Caco-2 (cell line): Measurements from ENCODE around the gene SNRPD3. TPM values are rescaled to one million over a fixed set of nuclear protein-coding genes. Genes with fewer than 3 reads are reported as not detected.

Experiments used
- BruUV-seq: library from RNA; stranded (reverse); fragments of 400-500 nt; replicated peaks from 2 replicates; lab custom pipeline; 2021; lab: Mats Ljungman, UMichigan
- CTCF ChIA-PET: fragments of 300-600 bp; sonication (Branson Sonifier 250); formaldehyde crosslinking; loops from one replicate; lab custom pipeline; 2022; ENCODE audit warnings: antibody characterized with exemption; lab: Charles Lee
- POLR2A ChIA-PET: fragments of 300-600 bp; sonication (Branson Sonifier 250); formaldehyde crosslinking; loops from one replicate; lab custom pipeline; 2022; ENCODE audit warnings: antibody characterized with exemption; lab: Charles Lee
- DNase-seq, 2 experiments: peaks; one replicate each; pipeline versions ENCODE4 v3.0.0 to v3.0.0-alpha.2; 2020 to 2022
- H3K27me3 ChIP-seq: replicated peaks from 2 replicates; pipeline ENCODE4 v1.6.0; 2011; ENCODE audit warnings: low read length; ENCODE audit not compliant: control insufficient read depth, insufficient read depth
- H3K36me3 ChIP-seq: 2 replicates; pipeline ENCODE4 v1.5.1; 2011; ENCODE audit warnings: low read length; ENCODE audit not compliant: control insufficient read depth, insufficient read depth
- H3K4me1 ChIP-seq: fragments of 250-450 bp; sonication (Bioruptor Pico); 2 replicates; pipeline ENCODE4 v1.5.1; 2020; ENCODE audit warnings: mild to moderate bottlenecking
- H3K4me3 ChIP-seq: 2 replicates; pipeline ENCODE4 v1.5.1; 2011; ENCODE audit warnings: low read depth, mild to moderate bottlenecking, control low read depth, low read length
- H3K9me3 ChIP-seq: fragments of 250-450 bp; sonication (Bioruptor Pico); 2 replicates; pipeline ENCODE4 v1.5.1; 2020; ENCODE audit warnings: mild to moderate bottlenecking, moderate library complexity
- H3K27ac Mint-ChIP-seq: one replicate; pipeline ENCODE4 v1.8.0; 2022; ENCODE audit warnings: mixed read lengths; ENCODE audit not compliant: unreplicated experiment
- H3K27me3 Mint-ChIP-seq: one replicate; pipeline ENCODE4 v1.8.0; 2022; ENCODE audit warnings: mixed read lengths; ENCODE audit not compliant: insufficient read depth, unreplicated experiment
- H3K36me3 Mint-ChIP-seq: one replicate; pipeline ENCODE4 v1.8.0; 2022; ENCODE audit warnings: mild to moderate bottlenecking, mixed read lengths; ENCODE audit not compliant: insufficient read depth, unreplicated experiment
- H3K4me1 Mint-ChIP-seq: one replicate; pipeline ENCODE4 v1.8.0; 2022; ENCODE audit warnings: low read depth, mixed read lengths; ENCODE audit not compliant: unreplicated experiment
- H3K4me3 Mint-ChIP-seq: one replicate; pipeline ENCODE4 v1.8.0; 2022; ENCODE audit warnings: mild to moderate bottlenecking, moderate library complexity, mixed read lengths; ENCODE audit not compliant: unreplicated experiment
- H3K9me3 Mint-ChIP-seq: one replicate; pipeline ENCODE4 v1.8.0; 2022; ENCODE audit warnings: mixed read lengths; ENCODE audit not compliant: unreplicated experiment
- CTCF ChIP-seq, 2 experiments: fragments of 200-600 bp in 1 of 2; IDR thresholded peaks; 1 replicate in 1 of 2; 2 replicates in 1 of 2; pipeline versions ENCODE4 v1.5.1 to v1.8.0; 2011 to 2022; ENCODE audit warnings: antibody characterized with exemption in 1 of 2, control low read depth in 1 of 2, inconsistent platforms in 1 of 2, low read depth in 1 of 2, low read length in 1 of 2, mild to moderate bottlenecking in 1 of 2, moderate library complexity in 1 of 2; ENCODE audit not compliant: insufficient read depth in 1 of 2, severe bottlenecking in 1 of 2, unreplicated experiment in 1 of 2
- intact Hi-C: fragments of 100-400 bp; cut with micrococcal nuclease; formaldehyde crosslinking; loops from one replicate; pipeline ENCODE4 v1.10.0; 2022; ENCODE audit not compliant: unreplicated experiment
- total RNA-seq: library from RNA; stranded (reverse); gene quantifications from 2 replicates; pipeline ENCODE4 v1.2.3, GENCODE V29; 2022

SNRPD3 gene
- total RNA-seq, 1 experiment from 2014 or later = 202 TPM

GRCh38 chr22:24587251-24587650 lies 31.5 kb downstream of the SNRPD3 start:
- ChIA-PET CTCF (interaction anchor here (0.6 kb wide), 1 partner anchor 49 kb away, joined by 4 read pairs; no protein-coding TSS in a partner anchor), POLR2A (no interaction called here)
- no peak for DNase-seq
- H3K4me1 Mint-ChIP-seq = peaks cover 7% of the 10 kb centered on the region
- H3K4me1 ChIP-seq = no peaks in the 10 kb centered on the region
- BruUV-seq = no TSS peak
- TF ChIP-seq CTCF (IDR thresholded peaks at IDR 0.05; ENCODE audit: insufficient read depth in 1 of 2, low read depth in 1 of 2, low read length in 1 of 2, severe bottlenecking in 1 of 2, unreplicated experiment in 1 of 2) = no peak
- H3K36me3 ChIP-seq = no peaks in the 10 kb centered on the region; the same call in 1 of the 2 replicates
- intact Hi-C loops = no loop called here
- no peak overlapping the region for H3K4me3 ChIP-seq
- H3K4me3 Mint-ChIP-seq = no peak overlapping the region
- H3K36me3 Mint-ChIP-seq = peaks cover 15% of the 10 kb centered on the region
- H3K27me3 Mint-ChIP-seq = no peaks in the 10 kb centered on the region
- H3K9me3 Mint-ChIP-seq = no peaks in the 10 kb centered on the region
- no peaks in the 10 kb centered on the region for H3K27me3 ChIP-seq
- no peaks in the 10 kb centered on the region for H3K9me3 ChIP-seq
- H3K27ac Mint-ChIP-seq = no peak overlapping the region

GRCh38 chr22:24587948-24588347 lies 32.1 kb downstream of the SNRPD3 start:
- intact Hi-C loops = no loop called here
- no peak for DNase-seq
- Mint-ChIP-seq H3K27me3 (no peaks in the 10 kb centered on the region), H3K27ac (no peak overlapping the region), H3K4me1 (peaks cover 7% of the 10 kb centered on the region), H3K36me3 (peaks cover 14% of the 10 kb centered on the region), H3K4me3 (no peak overlapping the region), H3K9me3 (no peaks in the 10 kb centered on the region)
- ChIA-PET POLR2A (no interaction called here), CTCF (interaction anchor here (0.6 kb wide), 1 partner anchor 48 kb away, joined by 4 read pairs; no protein-coding TSS in a partner anchor)
- TF ChIP-seq CTCF (IDR thresholded peaks at IDR 0.05; ENCODE audit: insufficient read depth in 1 of 2, low read depth in 1 of 2, low read length in 1 of 2, severe bottlenecking in 1 of 2, unreplicated experiment in 1 of 2) = no peak
- H3K4me3 ChIP-seq = no peak overlapping the region
- no peaks in the 10 kb centered on the region for H3K9me3 ChIP-seq
- no peaks in the 10 kb centered on the region for H3K4me1 ChIP-seq
- H3K27me3 ChIP-seq = no peaks in the 10 kb centered on the region
- H3K36me3 ChIP-seq = no peaks in the 10 kb centered on the region; the same call in 1 of the 2 replicates
- no TSS peak for BruUV-seq

- no peak for TF ChIP-seq CTCF (IDR thresholded peaks at IDR 0.05; ENCODE audit: insufficient read depth in 1 of 2, low read depth in 1 of 2, low read length in 1 of 2, severe bottlenecking in 1 of 2, unreplicated experiment in 1 of 2)
- no peaks in the 10 kb centered on the region for H3K27me3 ChIP-seq
- no peaks in the 10 kb centered on the region for H3K9me3 ChIP-seq
- BruUV-seq = no TSS peak
- intact Hi-C loops = no loop called here
- H3K4me1 ChIP-seq = peaks cover 2% of the 10 kb centered on the region; the same call in 1 of the 2 replicates
- ChIA-PET POLR2A (no interaction called here), CTCF (no interaction called here)
- H3K4me3 ChIP-seq = no peak overlapping the region
- Mint-ChIP-seq H3K27ac (peak overlapping the region; percentile 46), H3K36me3 (peaks cover 10% of the 10 kb centered on the region), H3K27me3 (no peaks in the 10 kb centered on the region), H3K4me1 (peaks cover 7% of the 10 kb centered on the region), H3K4me3 (no peak overlapping the region), H3K9me3 (no peaks in the 10 kb centered on the region)
- no peak for DNase-seq
- H3K36me3 ChIP-seq = no peaks in the 10 kb centered on the region; the same call in 1 of the 2 replicates
Measured at GRCh38 chr22:24588381-24588756, 32.6 kb downstream of the SNRPD3 start.
